ENCODE measurements around the gene CTBP2. TPM values are rescaled to one million over a fixed set of nuclear protein-coding genes. Genes with fewer than 3 reads are reported as not detected.

The CTBP2 gene
- total and polyA plus RNA-seq, 8 donors, result 21.4 to 60.8 (median 31.1) TPM

DNA sequence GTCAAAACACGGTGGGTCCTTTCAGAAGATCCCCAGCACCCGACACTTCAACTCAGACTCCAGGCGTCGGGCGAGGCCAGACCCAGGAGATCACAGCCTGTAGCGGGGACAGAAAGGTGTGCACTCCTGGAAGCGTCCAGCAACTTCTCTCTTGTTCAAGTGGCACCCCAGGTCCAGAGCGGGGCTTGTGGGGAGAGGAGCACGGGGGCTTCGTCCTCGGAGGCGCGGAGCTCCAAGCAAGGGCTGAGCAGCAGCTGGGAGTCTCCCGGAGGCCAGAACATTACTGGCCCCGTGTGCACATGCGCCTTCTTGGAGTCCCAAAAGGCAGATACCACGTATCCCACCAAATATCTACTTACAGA lies 163.5 kb downstream of the CTBP2 start:
- no peak overlapping the region for H3K27ac ChIP-seq
- H3K36me3 ChIP-seq, result peaks cover 8 to 56% (median 13%) of the 10 kb centered on the region in 3 donors
- 85 to 89% methylated on average over 17 of the region's 17 CpGs for WGBS, 2 donors
- H3K4me1 ChIP-seq, result peaks cover 11 to 25% (median 19%) of the 10 kb centered on the region in 3 donors
- H3K4me3 ChIP-seq, result no peak overlapping the region
- no peaks in the 10 kb centered on the region for H3K27me3 ChIP-seq
- FAIRE-seq (no peak), ATAC-seq (no peak), DNase-seq (peak in 1 of 6 donors; percentile 12)
- H3K9me3 ChIP-seq, result no peaks in the 10 kb centered on the region
- intact Hi-C loops (cut with DNase I), result no loop called here
- TF ChIP-seq, protein P1, sequence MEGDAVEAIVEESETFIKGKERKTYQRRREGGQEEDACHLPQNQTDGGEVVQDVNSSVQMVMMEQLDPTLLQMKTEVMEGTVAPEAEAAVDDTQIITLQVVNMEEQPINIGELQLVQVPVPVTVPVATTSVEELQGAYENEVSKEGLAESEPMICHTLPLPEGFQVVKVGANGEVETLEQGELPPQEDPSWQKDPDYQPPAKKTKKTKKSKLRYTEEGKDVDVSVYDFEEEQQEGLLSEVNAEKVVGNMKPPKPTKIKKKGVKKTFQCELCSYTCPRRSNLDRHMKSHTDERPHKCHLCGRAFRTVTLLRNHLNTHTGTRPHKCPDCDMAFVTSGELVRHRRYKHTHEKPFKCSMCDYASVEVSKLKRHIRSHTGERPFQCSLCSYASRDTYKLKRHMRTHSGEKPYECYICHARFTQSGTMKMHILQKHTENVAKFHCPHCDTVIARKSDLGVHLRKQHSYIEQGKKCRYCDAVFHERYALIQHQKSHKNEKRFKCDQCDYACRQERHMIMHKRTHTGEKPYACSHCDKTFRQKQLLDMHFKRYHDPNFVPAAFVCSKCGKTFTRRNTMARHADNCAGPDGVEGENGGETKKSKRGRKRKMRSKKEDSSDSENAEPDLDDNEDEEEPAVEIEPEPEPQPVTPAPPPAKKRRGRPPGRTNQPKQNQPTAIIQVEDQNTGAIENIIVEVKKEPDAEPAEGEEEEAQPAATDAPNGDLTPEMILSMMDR (IDR thresholded peaks at IDR 0.05), result no peak

GRCh38 chr10:124996127-124996853 lies 164.1 kb downstream of the CTBP2 start:
- H3K36me3 ChIP-seq, result peaks cover 8 to 62% (median 14%) of the 10 kb centered on the region in 3 donors
- 89 to 91% methylated on average over 24 of the region's 24 CpGs for WGBS, 2 donors

DNA sequence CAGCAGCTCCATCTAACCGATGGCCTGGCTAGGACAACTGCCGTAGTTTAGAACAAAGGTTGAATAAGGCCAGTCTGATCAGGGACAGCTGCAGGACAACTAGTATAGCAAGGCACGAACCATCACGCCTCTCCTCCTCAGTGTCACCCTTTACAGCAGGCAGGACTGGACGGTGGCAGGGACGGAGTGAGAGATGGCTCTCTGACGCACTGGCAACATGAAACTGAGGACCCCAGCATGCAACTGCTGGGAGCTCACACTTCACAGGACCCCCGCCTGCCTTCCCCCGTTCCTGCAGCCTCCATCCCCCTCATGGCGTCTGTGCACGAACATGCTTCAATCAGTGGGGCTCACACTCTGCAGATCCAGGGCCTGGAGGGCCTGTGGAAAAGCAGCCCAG lies 164.8 kb downstream of the CTBP2 start:
- TF ChIP-seq, protein P1 (IDR thresholded peaks at IDR 0.05), result no peak
- 93 to 94% methylated on average over 11 of the region's 11 CpGs for WGBS, 2 donors
- Histone ChIP-seq H3K9me3 (no peaks in the 10 kb centered on the region), H3K4me1 (peaks cover 8 to 12% (median 11%) of the 10 kb centered on the region in 3 donors), H3K4me3 (no peak overlapping the region), H3K27me3 (no peaks in the 10 kb centered on the region), H3K36me3 (peaks cover 8 to 68% (median 21%) of the 10 kb centered on the region in 3 donors), H3K27ac (no peak overlapping the region)
- ATAC-seq (no peak), DNase-seq (peak in 1 of 6 donors; percentile 11), FAIRE-seq (no peak)
- intact Hi-C loops (cut with DNase I), result no loop called here

More at GRCh38 chr10:124996127-124996853, 164.1 kb downstream of the CTBP2 start:
- no peak for ATAC-seq
- intact Hi-C loops (cut with DNase I), result no loop called here
- FAIRE-seq, result no peak
- peaks cover 11 to 19% (median 15%) of the 10 kb centered on the region in 3 donors for H3K4me1 ChIP-seq
- no peak overlapping the region for H3K27ac ChIP-seq
- H3K27me3 ChIP-seq, result no peaks in the 10 kb centered on the region
- H3K4me3 ChIP-seq, result no peak overlapping the region
- no peaks in the 10 kb centered on the region for H3K9me3 ChIP-seq
- DNase-seq, result peak in 1 of 6 donors; percentile 11
- TF ChIP-seq, protein P1 (IDR thresholded peaks at IDR 0.05), result no peak

GRCh38 chr10:124994573-124995473 lies 165.5 kb downstream of the CTBP2 start:
- Histone ChIP-seq H3K4me1 (peaks cover 1 to 7% (median 3%) of the 10 kb centered on the region in 3 donors), H3K9me3 (no peaks in the 10 kb centered on the region), H3K36me3 (peaks cover 8 to 73% (median 25%) of the 10 kb centered on the region in 3 donors), H3K27me3 (no peaks in the 10 kb centered on the region), H3K27ac (no peak overlapping the region), H3K4me3 (no peak overlapping the region)
- ATAC-seq (no peak), DNase-seq (peak in 1 of 6 donors; percentile 21), FAIRE-seq (no peak)
- TF ChIP-seq, protein P1 (IDR thresholded peaks at IDR 0.05), result no peak
- intact Hi-C loops (cut with DNase I), result no loop called here
- 85 to 89% methylated on average over 31 of the region's 31 CpGs for WGBS, 2 donors
